HL-60 (cell line): ENCODE measurements around the gene ATXN7.

ENCODE experiments used
- DNase-seq, 2 experiments: peaks; one replicate each; pipeline ENCODE4 v3.0.0-alpha.2; 2010 to 2020; ENCODE audit warnings: low read depth in 1 of 2, low spot score in 1 of 2
- H3K27ac ChIP-seq: fragments of 250-450 bp; sonication (Bioruptor Pico); replicated peaks from 2 replicates; pipeline ENCODE4 v1.5.1; 2020; ENCODE audit warnings: mild to moderate bottlenecking, moderate library complexity
- H3K27me3 ChIP-seq: fragments of 250-450 bp; sonication (Bioruptor Pico); 2 replicates; pipeline ENCODE4 v1.5.1; 2021; ENCODE audit warnings: mild to moderate bottlenecking, moderate library complexity; ENCODE audit not compliant: insufficient read depth, poor library complexity, severe bottlenecking
- H3K4me3 ChIP-seq: replicated peaks from 2 replicates; pipeline ENCODE4 v1.5.1; 2011; ENCODE audit warnings: mild to moderate bottlenecking, control low read depth, low read length; ENCODE audit not compliant: insufficient read depth
- GABPA ChIP-seq: IDR thresholded peaks from 2 replicates; pipeline ENCODE4 v1.6.1; 2012; ENCODE audit warnings: low read depth
- POLR2AphosphoS5 ChIP-seq: IDR thresholded peaks from 2 replicates; pipeline ENCODE4 v1.6.1; 2012; ENCODE audit warnings: low read depth
- SPI1 ChIP-seq: IDR thresholded peaks from 2 replicates; pipeline ENCODE4 v1.6.1; 2012; ENCODE audit warnings: low read depth, mild to moderate bottlenecking, borderline replicate concordance
- TF ChIP-seq, protein P1 (sequence below): IDR thresholded peaks from 2 replicates; pipeline ENCODE4 v1.6.1; 2012; ENCODE audit warnings: low read depth; ENCODE audit not compliant: insufficient replicate concordance
- TF ChIP-seq, protein P2 (sequence below): IDR thresholded peaks from one replicate; pipeline ENCODE4 v1.5.1; 2011; ENCODE audit warnings: low read length, control low read depth, inconsistent platforms; ENCODE audit not compliant: insufficient read depth

The ATXN7 gene

DNA sequence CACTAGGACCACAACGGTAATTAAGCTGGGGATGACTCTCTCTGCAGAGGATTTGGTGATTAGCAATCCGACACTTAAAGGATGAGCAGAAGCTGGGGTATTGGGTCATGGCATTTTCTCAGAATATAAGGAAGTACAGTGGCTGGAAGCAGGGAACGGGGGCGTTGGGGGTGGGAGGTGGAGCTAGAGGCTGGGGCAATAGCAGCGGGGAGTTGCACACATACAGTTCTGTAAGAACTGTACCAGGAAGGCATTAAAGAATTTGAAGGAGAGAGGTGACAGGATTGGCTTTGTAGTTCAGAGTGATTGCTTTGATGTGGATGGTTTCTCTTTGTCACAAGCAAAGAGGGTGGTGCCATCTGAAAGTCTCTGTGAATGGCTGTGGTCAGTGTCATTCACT lies 131.4 kb downstream of the ATXN7 start:
- Histone ChIP-seq H3K27me3 (no peaks in the 10 kb centered on the region), H3K4me3 (no peak overlapping the region), H3K27ac (no peak overlapping the region)
- DNase-seq = peak in 1 of 2 experiments; percentile 58
- TF ChIP-seq GABPA (no peak), POLR2AphosphoS5 (no peak), SPI1 (no peak)
- TF ChIP-seq, protein P1, sequence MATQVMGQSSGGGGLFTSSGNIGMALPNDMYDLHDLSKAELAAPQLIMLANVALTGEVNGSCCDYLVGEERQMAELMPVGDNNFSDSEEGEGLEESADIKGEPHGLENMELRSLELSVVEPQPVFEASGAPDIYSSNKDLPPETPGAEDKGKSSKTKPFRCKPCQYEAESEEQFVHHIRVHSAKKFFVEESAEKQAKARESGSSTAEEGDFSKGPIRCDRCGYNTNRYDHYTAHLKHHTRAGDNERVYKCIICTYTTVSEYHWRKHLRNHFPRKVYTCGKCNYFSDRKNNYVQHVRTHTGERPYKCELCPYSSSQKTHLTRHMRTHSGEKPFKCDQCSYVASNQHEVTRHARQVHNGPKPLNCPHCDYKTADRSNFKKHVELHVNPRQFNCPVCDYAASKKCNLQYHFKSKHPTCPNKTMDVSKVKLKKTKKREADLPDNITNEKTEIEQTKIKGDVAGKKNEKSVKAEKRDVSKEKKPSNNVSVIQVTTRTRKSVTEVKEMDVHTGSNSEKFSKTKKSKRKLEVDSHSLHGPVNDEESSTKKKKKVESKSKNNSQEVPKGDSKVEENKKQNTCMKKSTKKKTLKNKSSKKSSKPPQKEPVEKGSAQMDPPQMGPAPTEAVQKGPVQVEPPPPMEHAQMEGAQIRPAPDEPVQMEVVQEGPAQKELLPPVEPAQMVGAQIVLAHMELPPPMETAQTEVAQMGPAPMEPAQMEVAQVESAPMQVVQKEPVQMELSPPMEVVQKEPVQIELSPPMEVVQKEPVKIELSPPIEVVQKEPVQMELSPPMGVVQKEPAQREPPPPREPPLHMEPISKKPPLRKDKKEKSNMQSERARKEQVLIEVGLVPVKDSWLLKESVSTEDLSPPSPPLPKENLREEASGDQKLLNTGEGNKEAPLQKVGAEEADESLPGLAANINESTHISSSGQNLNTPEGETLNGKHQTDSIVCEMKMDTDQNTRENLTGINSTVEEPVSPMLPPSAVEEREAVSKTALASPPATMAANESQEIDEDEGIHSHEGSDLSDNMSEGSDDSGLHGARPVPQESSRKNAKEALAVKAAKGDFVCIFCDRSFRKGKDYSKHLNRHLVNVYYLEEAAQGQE = no peak
- TF ChIP-seq, protein P2, sequence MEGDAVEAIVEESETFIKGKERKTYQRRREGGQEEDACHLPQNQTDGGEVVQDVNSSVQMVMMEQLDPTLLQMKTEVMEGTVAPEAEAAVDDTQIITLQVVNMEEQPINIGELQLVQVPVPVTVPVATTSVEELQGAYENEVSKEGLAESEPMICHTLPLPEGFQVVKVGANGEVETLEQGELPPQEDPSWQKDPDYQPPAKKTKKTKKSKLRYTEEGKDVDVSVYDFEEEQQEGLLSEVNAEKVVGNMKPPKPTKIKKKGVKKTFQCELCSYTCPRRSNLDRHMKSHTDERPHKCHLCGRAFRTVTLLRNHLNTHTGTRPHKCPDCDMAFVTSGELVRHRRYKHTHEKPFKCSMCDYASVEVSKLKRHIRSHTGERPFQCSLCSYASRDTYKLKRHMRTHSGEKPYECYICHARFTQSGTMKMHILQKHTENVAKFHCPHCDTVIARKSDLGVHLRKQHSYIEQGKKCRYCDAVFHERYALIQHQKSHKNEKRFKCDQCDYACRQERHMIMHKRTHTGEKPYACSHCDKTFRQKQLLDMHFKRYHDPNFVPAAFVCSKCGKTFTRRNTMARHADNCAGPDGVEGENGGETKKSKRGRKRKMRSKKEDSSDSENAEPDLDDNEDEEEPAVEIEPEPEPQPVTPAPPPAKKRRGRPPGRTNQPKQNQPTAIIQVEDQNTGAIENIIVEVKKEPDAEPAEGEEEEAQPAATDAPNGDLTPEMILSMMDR = no peak

DNA sequence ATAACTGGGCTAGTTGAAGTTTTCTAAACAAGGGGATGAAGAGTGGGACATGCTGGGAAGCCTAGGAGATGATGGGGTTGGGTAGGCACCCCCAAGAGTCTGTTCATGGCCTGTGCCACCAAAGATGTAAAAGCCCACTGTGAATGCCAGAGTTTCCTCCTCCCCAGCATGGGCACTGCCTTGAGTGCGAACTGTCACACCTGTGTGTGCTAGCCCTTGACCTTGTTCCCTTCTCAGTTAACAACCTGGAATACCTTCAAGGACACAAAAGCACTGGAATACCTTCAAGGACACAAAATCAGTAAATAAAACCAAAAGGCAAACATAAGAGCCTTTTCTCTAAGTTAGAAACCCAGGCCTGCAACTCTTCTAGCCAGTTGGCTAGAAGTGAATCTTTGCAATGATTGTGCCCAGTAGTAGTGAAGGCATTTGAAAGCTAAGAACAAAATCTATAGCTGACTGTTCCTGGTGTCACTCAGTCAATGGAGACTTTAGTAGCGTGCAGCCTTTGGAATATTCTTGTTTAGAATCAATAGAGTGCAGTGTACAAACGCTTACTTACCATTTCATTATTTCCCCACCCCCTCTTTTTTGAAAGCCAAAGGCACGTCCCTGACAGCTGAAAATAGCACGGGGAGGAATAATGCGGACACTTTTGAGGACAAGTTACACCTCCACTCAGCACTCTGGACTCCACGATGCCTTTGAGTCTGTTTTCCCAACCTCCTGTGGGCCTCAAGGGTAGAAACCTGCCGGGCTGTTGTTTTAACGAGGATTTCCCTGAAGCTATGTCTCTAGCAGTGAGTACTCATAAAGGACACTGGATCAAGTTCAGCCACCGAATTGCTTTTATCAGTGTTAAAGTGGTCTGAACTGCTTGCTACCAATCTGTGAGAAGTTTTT lies 135.4 kb downstream of the ATXN7 start:
- no peak for DNase-seq
- TF ChIP-seq SPI1 (no peak), POLR2AphosphoS5 (no peak), GABPA (no peak)
- TF ChIP-seq, protein P1 = no peak
- TF ChIP-seq, protein P2 = no peak
- Histone ChIP-seq H3K27me3 (no peaks in the 10 kb centered on the region), H3K27ac (no peak overlapping the region), H3K4me3 (no peak overlapping the region)

- TF ChIP-seq GABPA (no peak), SPI1 (no peak), POLR2AphosphoS5 (no peak)
- TF ChIP-seq, protein P2 = no peak
- TF ChIP-seq, protein P1 = no peak
- Histone ChIP-seq H3K27me3 (no peaks in the 10 kb centered on the region), H3K4me3 (no peak overlapping the region), H3K27ac (no peak overlapping the region)
- no peak for DNase-seq
Observed at GRCh38 chr3:64000453-64001055, 136.9 kb downstream of the ATXN7 start.
